ENCODE measurements around the gene SPPL2A.

Gene SPPL2A

GRCh38 chr15:50687302-50687902, 78.1 kb downstream of the SPPL2A start:
- no peak for FAIRE-seq
- DNase-seq (ENCODE audit: insufficient read length, low spot score): no peak
- no peak for TF ChIP-seq CTCF (IDR thresholded peaks at IDR 0.05; ENCODE audit: insufficient read depth, missing control alignments)

- peak; percentile 51 for DNase-seq (ENCODE audit: insufficient read length, low spot score)
- no peak for TF ChIP-seq CTCF (IDR thresholded peaks at IDR 0.05; ENCODE audit: insufficient read depth, missing control alignments)
- no peak for FAIRE-seq
These were observed 78.8 kb downstream of the SPPL2A start, which contains the start of gene TRPM7 for GRCh38 chr15:50686469-50687301. TSS of gene TRPM7 (minus strand) at chr15:50686797. CDS start at chr15:50686533, 264 bp downstream.

- no peak for TF ChIP-seq CTCF (IDR thresholded peaks at IDR 0.05; ENCODE audit: insufficient read depth, missing control alignments)
- DNase-seq (ENCODE audit: insufficient read length, low spot score) (no peak), FAIRE-seq (no peak)
These were observed 79.5 kb downstream of the SPPL2A start for GRCh38 chr15:50685976-50686468.

- DNase-seq (ENCODE audit: insufficient read length, low spot score) (no peak), FAIRE-seq (no peak)
- TF ChIP-seq CTCF (IDR thresholded peaks at IDR 0.05; ENCODE audit: insufficient read depth, missing control alignments): no peak
These were observed 80.1 kb downstream of the SPPL2A start for GRCh38 chr15:50685191-50685975.

- no peak for TF ChIP-seq CTCF (IDR thresholded peaks at IDR 0.05; ENCODE audit: insufficient read depth, missing control alignments)
- FAIRE-seq (no peak), DNase-seq (ENCODE audit: insufficient read length, low spot score) (no peak)
These were observed 84.0 kb downstream of the SPPL2A start for GRCh38 chr15:50681467-50681866.

- no peak for DNase-seq (ENCODE audit: insufficient read length, low spot score)
- no peak for TF ChIP-seq CTCF (IDR thresholded peaks at IDR 0.05; ENCODE audit: insufficient read depth, missing control alignments)
These were observed 88.6 kb downstream of the SPPL2A start for GRCh38 chr15:50676799-50677483.

More at GRCh38 chr15:50676799-50677483, 88.6 kb downstream of the SPPL2A start:
- FAIRE-seq: no peak
